Islet of Langerhans (tissue), 1 donor: ENCODE results near the gene MAMSTR.
"Not testable (repeated sequence)": the region's sequence is repeated elsewhere in the genome, so short reads cannot be mapped to it uniquely, and the experiment has no call there.

Experiments
- FAIRE-seq: peaks from one replicate; lab custom pipeline; 2011; peaks lifted over from hg19 to GRCh38; lab: Jason Lieb, UNC

The MAMSTR gene

GRCh38 chr19:48719263-48720171, at the start of gene MAMSTR:
Gene MAMSTR, minus strand, starts transcription at chr19:48719725. Its CDS starts 694 bp downstream, at chr19:48719031.
- no peak for FAIRE-seq

DNA sequence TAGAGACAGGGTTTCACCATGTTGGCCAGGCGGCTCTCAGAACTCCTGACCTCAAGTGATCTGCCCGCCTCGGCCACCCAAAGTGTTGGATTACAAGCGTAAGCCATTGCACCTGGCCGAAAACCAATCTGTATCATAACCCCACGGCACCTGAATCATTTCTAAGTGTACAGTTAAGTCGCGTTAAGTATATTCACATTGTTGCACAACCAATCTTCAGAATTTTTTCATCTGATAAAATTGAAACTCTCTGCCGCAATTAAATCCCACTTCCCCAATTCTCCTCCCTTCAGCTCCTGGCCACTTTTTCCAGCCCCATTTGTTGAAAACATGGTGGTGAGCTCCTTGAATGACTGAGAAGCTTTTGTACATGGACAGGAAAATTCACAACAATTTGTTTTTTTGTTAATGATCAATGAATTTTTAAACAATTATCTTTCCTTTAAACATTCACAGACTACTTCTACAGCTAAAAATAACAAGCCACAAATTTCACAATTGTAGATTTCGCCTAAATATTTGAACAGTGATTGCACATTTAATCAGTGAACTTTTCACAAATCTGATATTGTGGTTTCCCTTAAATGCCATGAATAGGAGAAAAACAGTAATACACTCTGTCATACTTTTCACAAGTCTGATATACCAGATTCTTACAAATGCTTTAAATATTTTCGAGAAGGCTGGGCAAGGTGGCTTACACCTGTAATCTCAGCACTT, 49.6 kb upstream of the MAMSTR start:
- FAIRE-seq = no peak

DNA sequence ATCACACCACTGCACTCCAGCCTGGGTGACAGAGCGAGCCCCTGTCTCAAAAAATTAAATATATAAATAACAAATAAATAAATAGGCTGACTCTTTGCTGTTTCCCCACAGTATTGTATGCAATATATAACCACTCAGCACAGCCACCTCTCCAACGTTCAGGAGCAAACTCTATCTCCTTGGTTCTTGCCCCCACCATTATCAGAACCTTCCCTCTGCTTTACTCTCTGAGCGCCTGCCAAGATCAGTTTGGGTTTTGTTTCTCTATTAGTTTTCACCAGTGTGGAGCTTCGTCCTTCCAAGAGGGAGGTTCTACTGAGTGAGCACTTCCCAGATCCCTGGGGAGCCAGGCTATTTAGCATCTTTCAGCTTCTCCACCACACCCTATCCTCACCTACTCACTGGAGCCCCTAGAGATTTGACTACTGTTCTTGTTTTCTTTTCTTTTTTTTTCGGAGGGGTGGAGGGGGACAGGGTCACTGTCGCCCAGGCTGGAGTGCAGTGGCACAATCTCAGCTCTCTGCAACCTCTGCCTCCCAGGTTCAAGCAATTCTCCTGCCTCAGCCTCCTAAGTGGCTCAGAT, 48.7 kb upstream of the MAMSTR start:
- FAIRE-seq = not testable (repeated sequence)

- not testable (repeated sequence) for FAIRE-seq
Measured at GRCh38 chr19:48765816-48766215, 46.3 kb upstream of the MAMSTR start.

DNA sequence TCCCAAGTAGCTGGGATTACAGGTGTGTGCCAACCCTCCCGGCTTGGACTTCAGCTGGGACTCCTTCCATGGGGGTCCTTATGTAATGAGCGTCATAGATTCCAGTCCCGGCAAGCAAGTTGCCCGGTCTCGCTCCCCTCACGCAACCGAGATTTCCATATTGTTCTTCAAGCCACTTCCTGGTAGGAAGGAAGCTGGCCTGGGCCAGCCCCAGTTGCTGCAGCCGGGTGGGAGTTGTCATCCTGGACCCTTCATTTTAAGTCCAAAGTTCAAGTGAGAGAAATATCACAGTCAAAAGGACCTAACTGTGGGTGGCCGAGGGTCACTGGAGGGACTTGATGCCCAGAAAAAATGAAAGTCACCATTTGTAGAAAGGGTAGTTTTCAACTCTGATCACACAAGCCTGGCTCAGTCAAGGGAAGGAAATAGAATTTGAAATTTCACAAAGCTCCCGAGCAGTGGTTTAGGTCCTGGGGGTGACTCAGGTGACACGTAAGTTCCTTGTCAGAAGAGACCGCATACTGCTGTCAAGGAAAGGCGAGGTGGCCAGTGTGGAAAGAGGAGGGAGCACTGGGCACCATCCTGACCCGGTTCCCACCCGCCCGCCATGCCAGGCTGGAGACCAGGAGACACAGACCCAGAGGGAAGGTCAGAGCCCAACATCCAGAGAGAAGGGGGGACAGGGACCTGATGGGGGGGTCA, 41.1 kb upstream of the MAMSTR start:
- FAIRE-seq = no peak

DNA sequence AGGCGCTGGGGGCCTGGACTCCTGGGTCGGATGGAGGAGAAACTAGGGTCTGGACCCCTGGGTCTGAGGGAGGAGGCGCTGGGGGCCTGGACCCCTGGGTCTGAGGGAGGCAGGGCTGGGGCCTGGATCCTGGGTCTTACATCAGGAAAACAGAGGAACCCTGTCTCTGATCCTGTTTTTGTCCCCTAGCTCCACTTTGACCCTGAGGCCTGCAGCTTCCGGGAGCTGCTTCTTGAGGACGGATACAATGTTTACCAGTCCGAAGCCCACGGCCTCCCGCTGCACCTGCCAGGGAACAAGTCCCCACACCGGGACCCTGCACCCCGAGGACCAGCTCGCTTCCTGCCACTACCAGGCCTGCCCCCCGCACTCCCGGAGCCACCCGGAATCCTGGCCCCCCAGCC, 38.2 kb upstream of the MAMSTR start:
- FAIRE-seq = no peak

- no peak for FAIRE-seq
Measured at GRCh38 chr19:48757089-48757675, 37.7 kb upstream of the MAMSTR start.

DNA sequence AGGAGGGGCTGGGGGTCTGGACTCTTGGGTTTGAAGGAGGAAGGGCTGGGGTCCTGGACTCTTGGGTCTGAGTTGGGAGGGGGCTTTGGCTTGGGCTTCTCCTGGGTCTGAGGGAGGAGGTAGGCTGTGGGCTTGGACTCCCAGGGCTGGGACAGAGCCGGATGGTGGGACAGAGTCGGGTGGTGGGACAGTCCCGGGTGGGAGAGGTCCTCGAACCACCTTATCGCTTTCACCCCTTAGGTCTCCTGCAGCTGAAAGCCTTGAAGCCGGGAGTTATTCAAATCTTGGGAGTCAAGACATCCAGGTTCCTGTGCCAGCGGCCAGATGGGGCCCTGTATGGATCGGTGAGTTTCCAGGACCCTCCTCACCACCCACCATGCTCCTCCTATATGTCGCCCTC, 37.2 kb upstream of the MAMSTR start:
- FAIRE-seq = no peak

GRCh38 chr19:48756212-48756611, 36.7 kb upstream of the MAMSTR start:
- FAIRE-seq = no peak

DNA sequence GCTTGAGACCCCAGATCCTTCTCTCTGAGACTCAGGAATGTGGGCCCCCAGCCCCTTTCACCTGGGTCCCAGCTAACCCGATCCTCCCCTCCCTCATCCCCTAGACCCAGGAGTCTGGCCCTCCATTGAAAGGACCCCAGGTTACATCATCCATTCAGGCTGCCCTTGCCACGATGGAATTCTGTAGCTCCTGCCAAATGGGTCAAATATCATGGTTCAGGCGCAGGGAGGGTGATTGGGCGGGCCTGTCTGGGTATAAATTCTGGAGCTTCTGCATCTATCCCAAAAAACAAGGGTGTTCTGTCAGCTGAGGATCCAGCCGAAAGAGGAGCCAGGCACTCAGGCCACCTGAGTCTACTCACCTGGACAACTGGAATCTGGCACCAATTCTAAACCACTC, 36.3 kb upstream of the MAMSTR start:
- no peak for FAIRE-seq

GRCh38 chr19:48755084-48755641, 35.6 kb upstream of the MAMSTR start, which contains the start of gene FGF21:
Gene FGF21, plus strand, starts transcription at chr19:48755524. Its CDS starts 713 bp downstream, at chr19:48756237.
- no peak for FAIRE-seq

- FAIRE-seq = no peak
Measured at GRCh38 chr19:48752496-48753365, 33.2 kb upstream of the MAMSTR start, which contains the start of gene FUT1. Gene FUT1, minus strand, starts transcription at chr19:48752641. Its CDS starts 1,360 bp downstream, at chr19:48751281.

DNA sequence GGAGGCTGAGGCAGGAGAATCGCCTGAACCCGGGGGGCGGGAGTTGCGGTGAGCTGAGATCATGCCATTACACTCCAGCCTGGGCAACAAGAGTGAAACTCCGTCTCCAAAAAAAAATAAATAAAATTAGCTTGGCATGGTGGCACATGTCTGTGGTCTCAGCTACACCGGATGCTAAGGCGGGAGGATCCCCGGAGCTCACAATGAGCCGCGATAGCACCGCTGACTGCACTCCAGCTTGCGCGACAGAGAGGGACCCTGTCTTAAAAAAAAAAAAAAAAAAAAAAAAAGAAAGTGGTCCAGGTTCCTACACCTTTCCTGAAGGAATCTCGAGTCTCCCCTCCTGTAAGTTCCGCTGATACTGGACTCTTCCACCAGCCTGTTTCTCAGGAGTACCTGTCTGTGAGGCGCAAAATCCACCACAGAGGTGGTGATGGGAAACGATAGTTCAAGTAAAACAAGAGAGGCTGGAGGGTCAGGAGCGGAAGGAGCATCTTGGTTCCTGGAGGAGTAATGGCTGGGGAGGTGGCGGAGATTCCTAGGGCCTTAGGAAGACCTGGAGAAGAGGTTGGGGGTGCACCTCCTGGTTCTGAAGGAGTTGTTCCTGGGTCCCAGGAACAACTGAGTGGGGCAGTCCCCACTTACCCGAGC, 32.4 kb upstream of the MAMSTR start:
- FAIRE-seq = no peak

GRCh38 chr19:48750771-48751504, 31.4 kb upstream of the MAMSTR start:
- FAIRE-seq = no peak

DNA sequence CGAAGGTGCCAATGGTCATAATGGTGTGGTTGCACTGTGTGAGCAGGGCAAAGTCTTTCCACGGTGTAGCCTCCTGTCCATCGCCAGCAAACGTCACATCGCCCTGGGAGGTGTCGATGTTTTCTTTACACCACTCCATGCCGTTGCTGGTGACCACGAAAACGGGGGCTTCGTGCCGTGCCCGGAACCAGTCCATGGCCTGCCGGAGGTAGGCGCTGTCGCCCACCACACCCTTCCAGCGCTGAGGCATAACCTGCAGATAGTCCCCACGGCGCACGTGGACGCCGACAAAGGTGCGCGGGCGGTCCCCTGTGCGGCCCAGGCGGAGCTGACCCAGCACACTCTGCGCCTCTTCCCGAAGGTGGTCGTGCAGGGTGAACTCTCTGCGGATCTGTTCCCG, 30.8 kb upstream of the MAMSTR start:
- FAIRE-seq = no peak

- FAIRE-seq = no peak
Measured at GRCh38 chr19:48749571-48750198, 30.2 kb upstream of the MAMSTR start.

DNA sequence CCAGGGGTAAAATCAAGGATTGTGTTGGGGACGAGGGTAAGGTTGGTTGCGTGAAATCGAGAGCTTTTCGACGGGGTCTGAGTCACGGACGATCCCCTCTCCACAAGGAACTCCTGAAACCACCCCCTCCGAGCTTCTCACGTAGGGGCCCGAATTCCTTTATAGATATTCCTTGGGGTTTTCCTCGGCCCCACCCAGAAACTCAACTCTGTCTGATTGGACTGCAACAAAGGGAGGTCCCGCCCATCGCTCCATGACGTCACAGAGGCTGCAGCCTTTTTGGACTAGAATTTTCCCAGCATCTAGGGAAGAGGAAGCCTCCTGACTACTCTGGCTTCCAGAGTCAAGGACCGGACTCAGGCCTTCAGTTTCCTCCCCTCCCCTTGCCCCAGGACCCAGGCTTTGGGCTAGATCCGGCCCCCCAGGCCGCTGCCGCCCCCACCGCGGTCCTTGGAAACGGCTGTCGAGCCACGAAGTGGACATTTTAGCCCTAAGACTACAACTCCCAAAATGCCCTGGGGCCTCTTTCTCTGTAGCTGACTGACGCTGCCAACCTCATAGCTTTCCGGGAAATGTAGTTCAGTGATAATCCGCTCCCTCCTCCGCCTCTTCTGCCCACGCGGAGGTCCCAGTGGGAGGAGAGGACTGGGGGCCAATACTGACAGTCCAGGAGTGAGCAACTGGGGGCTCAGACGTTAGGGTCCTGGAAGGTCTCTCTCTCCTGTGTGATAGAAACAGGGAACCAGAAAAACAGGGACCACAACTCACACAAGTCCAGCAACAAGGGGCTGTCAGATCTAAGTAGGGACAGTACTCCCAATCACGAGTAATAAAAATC, 27.4 kb upstream of the MAMSTR start, which contains the start of gene IZUMO1:
Gene IZUMO1 (minus strand): TSS at position 172 of the 838 bp plus-strand sequence. CDS start 1,050 bp downstream, outside the sequence.
- no peak for FAIRE-seq

DNA sequence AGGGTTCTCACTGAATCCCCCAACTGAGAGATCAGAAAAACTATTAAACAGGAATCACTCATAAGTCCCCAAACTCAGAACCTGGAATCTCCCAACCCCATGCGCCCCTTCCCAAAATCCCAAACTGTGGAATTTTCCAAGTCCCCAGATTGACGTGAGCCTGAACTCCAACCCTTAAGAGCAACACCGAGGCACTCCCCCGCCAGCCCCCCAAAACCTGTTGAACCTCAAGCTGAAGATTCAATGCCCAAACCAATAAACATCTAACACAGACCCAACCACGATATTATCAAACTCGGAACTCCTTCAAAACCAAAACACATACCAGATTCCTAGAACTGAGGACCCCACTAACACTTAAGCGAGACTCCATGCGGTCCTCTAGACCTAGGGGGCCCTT, 26.6 kb upstream of the MAMSTR start:
- no peak for FAIRE-seq
